GM23338 (cell line): ENCODE measurements around the gene OTOS. TPM values are rescaled to one million over a fixed set of nuclear protein-coding genes. Genes with fewer than 3 reads are reported as not detected.

Experiments used
- CREB1 ChIP-seq: fragments of 250-450 bp; sonication (Bioruptor Pico); IDR thresholded peaks from 2 replicates; pipeline ENCODE4 v1.5.0; 2020; ENCODE audit warnings: low read depth, mild to moderate bottlenecking, moderate library complexity
- EZH2 ChIP-seq: fragments of 200-600 bp; sonication (generic); IDR thresholded peaks from one replicate; pipeline ENCODE4 v1.8.0; 2017; ENCODE audit warnings: antibody characterized with exemption, mild to moderate bottlenecking, low read depth; ENCODE audit not compliant: unreplicated experiment
- EZH2phosphoT487 ChIP-seq: fragments of 200-600 bp; sonication (generic); IDR thresholded peaks from one replicate; pipeline ENCODE4 v1.8.1; 2018; ENCODE audit warnings: antibody characterized with exemption; ENCODE audit not compliant: unreplicated experiment
- JUNB ChIP-seq: IDR thresholded peaks from one replicate; pipeline ENCODE4 v1.6.1; 2016; ENCODE audit warnings: antibody characterized with exemption; ENCODE audit not compliant: unreplicated experiment
- NANOG ChIP-seq: IDR thresholded peaks from 2 replicates; pipeline ENCODE4 v1.6.1; 2016; ENCODE audit warnings: antibody characterized with exemption, borderline replicate concordance
- POLR2AphosphoS5 ChIP-seq: IDR thresholded peaks from 2 replicates; pipeline ENCODE4 v1.6.1; 2016; ENCODE audit warnings: antibody characterized with exemption, low read depth
- STAT1 ChIP-seq: IDR thresholded peaks from one replicate; pipeline ENCODE4 v1.6.1; 2016; ENCODE audit warnings: antibody characterized with exemption; ENCODE audit not compliant: unreplicated experiment
- ZNF114 ChIP-seq: fragments of 250-450 bp; sonication (Bioruptor Pico); IDR thresholded peaks from 2 replicates; pipeline ENCODE4 v1.5.0; 2020; ENCODE audit warnings: mild to moderate bottlenecking, moderate library complexity
- polyA plus RNA-seq: library from polyadenylated mRNA; unstranded; fragments of >200 nt; fragmentation: Nextera tagmentation; extraction: Ambion mirVana; gene quantifications from 2 replicates; pipeline ENCODE4 v1.2.1, GENCODE V29; 2016
- total RNA-seq: library from RNA; depleted of rRNA; stranded (reverse); fragments of >200 nt; shearing (Covaris generic); gene quantifications from 2 replicates; pipeline ENCODE4 v1.2.3, GENCODE V29; 2014
- TF ChIP-seq, protein P1 (sequence below): fragments of 250-450 bp; sonication (Bioruptor Pico); IDR thresholded peaks from 2 replicates; pipeline ENCODE4 v1.5.0; 2020; ENCODE audit warnings: mild to moderate bottlenecking, moderate library complexity
- TF ChIP-seq, protein P2 (sequence below), 2 experiments: fragments of 200-600 bp in 1 of 2; sonication (generic) in 1 of 2; conservative IDR thresholded peaks; 2 replicates each; pipeline versions ENCODE4 v1.5.1 to v1.6.1; 2016 to 2017; ENCODE audit warnings: antibody characterized with exemption in 2 of 2, low read depth in 2 of 2, mild to moderate bottlenecking in 2 of 2, moderate library complexity in 1 of 2
- TF ChIP-seq, protein P3 (sequence below): IDR thresholded peaks from 2 replicates; pipeline ENCODE4 v1.6.1; 2016; ENCODE audit warnings: antibody characterized with exemption

Gene OTOS
- total and polyA plus RNA-seq, 2 experiments from 2014 or later: 0.40 TPM; not detected in 1

DNA sequence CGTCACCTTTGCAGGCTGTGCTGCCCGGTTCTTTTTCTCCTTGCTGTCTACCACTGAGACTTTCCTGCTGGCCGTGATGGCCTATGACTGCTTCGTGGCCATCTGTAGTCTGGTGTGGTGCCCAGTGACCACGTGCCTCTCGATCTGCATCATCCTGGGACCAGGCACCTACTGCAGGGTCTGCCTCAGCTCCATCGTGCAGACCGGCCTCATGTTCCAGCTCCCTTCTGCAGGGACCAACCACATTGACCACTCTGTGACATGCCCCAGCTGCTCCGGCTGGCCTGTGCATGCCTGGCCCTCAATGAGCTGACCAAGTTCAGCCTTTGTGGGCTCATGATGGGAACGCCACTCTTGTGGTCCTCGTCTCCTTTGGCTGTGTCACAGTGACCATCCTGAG is 31.1 kb downstream of the OTOS start (continued):
- TF ChIP-seq, protein P1, sequence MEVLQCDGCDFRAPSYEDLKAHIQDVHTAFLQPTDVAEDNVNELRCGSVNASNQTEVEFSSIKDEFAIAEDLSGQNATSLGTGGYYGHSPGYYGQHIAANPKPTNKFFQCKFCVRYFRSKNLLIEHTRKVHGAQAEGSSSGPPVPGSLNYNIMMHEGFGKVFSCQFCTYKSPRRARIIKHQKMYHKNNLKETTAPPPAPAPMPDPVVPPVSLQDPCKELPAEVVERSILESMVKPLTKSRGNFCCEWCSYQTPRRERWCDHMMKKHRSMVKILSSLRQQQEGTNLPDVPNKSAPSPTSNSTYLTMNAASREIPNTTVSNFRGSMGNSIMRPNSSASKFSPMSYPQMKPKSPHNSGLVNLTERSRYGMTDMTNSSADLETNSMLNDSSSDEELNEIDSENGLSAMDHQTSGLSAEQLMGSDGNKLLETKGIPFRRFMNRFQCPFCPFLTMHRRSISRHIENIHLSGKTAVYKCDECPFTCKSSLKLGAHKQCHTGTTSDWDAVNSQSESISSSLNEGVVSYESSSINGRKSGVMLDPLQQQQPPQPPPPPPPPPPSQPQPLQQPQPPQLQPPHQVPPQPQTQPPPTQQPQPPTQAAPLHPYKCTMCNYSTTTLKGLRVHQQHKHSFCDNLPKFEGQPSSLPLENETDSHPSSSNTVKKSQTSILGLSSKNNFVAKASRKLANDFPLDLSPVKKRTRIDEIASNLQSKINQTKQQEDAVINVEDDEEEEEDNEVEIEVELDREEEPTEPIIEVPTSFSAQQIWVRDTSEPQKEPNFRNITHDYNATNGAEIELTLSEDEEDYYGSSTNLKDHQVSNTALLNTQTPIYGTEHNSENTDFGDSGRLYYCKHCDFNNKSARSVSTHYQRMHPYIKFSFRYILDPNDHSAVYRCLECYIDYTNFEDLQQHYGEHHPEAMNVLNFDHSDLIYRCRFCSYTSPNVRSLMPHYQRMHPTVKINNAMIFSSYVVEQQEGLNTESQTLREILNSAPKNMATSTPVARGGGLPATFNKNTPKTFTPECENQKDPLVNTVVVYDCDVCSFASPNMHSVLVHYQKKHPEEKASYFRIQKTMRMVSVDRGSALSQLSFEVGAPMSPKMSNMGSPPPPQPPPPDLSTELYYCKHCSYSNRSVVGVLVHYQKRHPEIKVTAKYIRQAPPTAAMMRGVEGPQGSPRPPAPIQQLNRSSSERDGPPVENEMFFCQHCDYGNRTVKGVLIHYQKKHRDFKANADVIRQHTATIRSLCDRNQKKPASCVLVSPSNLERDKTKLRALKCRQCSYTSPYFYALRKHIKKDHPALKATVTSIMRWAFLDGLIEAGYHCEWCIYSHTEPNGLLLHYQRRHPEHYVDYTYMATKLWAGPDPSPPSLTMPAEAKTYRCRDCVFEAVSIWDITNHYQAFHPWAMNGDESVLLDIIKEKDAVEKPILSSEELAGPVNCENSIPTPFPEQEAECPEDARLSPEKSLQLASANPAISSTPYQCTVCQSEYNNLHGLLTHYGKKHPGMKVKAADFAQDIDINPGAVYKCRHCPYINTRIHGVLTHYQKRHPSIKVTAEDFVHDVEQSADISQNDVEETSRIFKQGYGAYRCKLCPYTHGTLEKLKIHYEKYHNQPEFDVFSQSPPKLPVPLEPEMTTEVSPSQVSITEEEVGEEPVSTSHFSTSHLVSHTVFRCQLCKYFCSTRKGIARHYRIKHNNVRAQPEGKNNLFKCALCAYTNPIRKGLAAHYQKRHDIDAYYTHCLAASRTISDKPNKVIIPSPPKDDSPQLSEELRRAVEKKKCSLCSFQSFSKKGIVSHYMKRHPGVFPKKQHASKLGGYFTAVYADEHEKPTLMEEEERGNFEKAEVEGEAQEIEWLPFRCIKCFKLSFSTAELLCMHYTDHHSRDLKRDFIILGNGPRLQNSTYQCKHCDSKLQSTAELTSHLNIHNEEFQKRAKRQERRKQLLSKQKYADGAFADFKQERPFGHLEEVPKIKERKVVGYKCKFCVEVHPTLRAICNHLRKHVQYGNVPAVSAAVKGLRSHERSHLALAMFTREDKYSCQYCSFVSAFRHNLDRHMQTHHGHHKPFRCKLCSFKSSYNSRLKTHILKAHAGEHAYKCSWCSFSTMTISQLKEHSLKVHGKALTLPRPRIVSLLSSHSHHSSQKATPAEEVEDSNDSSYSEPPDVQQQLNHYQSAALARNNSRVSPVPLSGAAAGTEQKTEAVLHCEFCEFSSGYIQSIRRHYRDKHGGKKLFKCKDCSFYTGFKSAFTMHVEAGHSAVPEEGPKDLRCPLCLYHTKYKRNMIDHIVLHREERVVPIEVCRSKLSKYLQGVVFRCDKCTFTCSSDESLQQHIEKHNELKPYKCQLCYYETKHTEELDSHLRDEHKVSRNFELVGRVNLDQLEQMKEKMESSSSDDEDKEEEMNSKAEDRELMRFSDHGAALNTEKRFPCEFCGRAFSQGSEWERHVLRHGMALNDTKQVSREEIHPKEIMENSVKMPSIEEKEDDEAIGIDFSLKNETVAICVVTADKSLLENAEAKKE (CRISPR knock-in tag): no peak
- no peak for TF ChIP-seq POLR2AphosphoS5
- TF ChIP-seq, protein P2, sequence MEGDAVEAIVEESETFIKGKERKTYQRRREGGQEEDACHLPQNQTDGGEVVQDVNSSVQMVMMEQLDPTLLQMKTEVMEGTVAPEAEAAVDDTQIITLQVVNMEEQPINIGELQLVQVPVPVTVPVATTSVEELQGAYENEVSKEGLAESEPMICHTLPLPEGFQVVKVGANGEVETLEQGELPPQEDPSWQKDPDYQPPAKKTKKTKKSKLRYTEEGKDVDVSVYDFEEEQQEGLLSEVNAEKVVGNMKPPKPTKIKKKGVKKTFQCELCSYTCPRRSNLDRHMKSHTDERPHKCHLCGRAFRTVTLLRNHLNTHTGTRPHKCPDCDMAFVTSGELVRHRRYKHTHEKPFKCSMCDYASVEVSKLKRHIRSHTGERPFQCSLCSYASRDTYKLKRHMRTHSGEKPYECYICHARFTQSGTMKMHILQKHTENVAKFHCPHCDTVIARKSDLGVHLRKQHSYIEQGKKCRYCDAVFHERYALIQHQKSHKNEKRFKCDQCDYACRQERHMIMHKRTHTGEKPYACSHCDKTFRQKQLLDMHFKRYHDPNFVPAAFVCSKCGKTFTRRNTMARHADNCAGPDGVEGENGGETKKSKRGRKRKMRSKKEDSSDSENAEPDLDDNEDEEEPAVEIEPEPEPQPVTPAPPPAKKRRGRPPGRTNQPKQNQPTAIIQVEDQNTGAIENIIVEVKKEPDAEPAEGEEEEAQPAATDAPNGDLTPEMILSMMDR (conservative IDR thresholded peaks at IDR 0.05; ENCODE audit: low read depth in 2 of 2): no peak
- TF ChIP-seq JUNB: no peak
- no peak for TF ChIP-seq CREB1 (CRISPR knock-in tag)
- TF ChIP-seq STAT1: no peak
- no peak for TF ChIP-seq EZH2
- TF ChIP-seq, protein P3, sequence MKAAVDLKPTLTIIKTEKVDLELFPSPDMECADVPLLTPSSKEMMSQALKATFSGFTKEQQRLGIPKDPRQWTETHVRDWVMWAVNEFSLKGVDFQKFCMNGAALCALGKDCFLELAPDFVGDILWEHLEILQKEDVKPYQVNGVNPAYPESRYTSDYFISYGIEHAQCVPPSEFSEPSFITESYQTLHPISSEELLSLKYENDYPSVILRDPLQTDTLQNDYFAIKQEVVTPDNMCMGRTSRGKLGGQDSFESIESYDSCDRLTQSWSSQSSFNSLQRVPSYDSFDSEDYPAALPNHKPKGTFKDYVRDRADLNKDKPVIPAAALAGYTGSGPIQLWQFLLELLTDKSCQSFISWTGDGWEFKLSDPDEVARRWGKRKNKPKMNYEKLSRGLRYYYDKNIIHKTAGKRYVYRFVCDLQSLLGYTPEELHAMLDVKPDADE: no peak
- TF ChIP-seq NANOG: no peak
- no peak for TF ChIP-seq EZH2phosphoT487
- TF ChIP-seq ZNF114 (CRISPR knock-in tag): no peak
